SU-DHL-6 (cell line): ENCODE measurements around the gene SLC8A1.

ENCODE experiments used
- CTCF ChIP-seq: fragments of 200-600 bp; sonication (generic); IDR thresholded peaks from one replicate; pipeline ENCODE4 v1.5.1; 2017; ENCODE audit warnings: antibody characterized with exemption, mild to moderate bottlenecking, low read length, moderate library complexity; ENCODE audit not compliant: insufficient read depth, poor library complexity, severe bottlenecking
- EZH2phosphoT487 ChIP-seq: fragments of 200-600 bp; sonication (generic), shearing (Covaris generic); conservative IDR thresholded peaks from 2 replicates; pipeline ENCODE4 v1.6.1; 2018; ENCODE audit warnings: mild to moderate bottlenecking, antibody characterized with exemption, low read length, moderate library complexity, mixed read lengths

- TF ChIP-seq CTCF, result no peak
- TF ChIP-seq EZH2phosphoT487, result no peak
Measured at GRCh38 chr2:40184551-40184950, 267.3 kb downstream of the SLC8A1 start.
